ENCODE measurements around the gene CTNNBL1.

DNA sequence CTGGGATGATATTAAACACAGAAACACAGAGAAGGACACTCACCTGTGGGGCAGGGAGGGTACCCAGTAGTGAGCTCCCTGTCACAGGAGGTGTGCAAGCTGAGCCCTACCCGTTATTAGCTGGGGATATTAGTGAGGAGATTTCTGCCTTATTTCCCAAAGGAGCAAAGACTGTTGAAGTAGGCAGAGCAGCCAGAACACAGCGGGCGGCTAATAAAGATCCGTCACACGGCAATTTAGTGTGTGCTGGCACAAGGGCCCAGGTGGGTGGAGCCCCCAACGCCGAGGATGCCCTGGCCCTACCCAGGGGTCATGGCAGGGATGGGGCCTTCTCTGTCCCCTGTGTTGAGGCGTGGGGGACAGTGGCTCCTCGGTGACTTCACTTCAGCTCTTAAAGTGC lies 217.4 kb downstream of the CTNNBL1 start:
- TF ChIP-seq EZH2 (IDR thresholded peaks at IDR 0.05) (no peak), POLR2AphosphoS5 (IDR thresholded peaks at IDR 0.05; ENCODE audit: borderline replicate concordance, low read depth, low read length) (no peak)
